Neural cell (in vitro differentiated cells): Measurements from ENCODE around the gene SLCO2A1. TPM values are rescaled to one million over a fixed set of nuclear protein-coding genes. Genes with fewer than 3 reads are reported as not detected.

Experiments used
- H2AFZ ChIP-seq: fragments of 200-600, 300-800 bp; sonication (generic), shearing (Covaris generic); 2 replicates; pipeline ENCODE4 v1.6.0; 2014; ENCODE audit warnings: low read depth, mild to moderate bottlenecking, antibody characterized with exemption, low read length, moderate library complexity
- H3F3A ChIP-seq: fragments of 200-600 bp; shearing (Covaris generic); 2 replicates; pipeline ENCODE4 v1.6.1; 2016; ENCODE audit warnings: mild to moderate bottlenecking, moderate library complexity, mixed read lengths, antibody characterized with exemption, low read length; ENCODE audit not compliant: insufficient read depth, poor library complexity, severe bottlenecking
- H3K27ac ChIP-seq: fragments of 200-600, 300-800 bp; sonication (generic), shearing (Covaris generic); 2 replicates; pipeline ENCODE4 v1.5.1; 2014; ENCODE audit warnings: mild to moderate bottlenecking, low read length, moderate library complexity
- H3K27me3 ChIP-seq: fragments of 300-800, 200-600 bp; sonication (generic), shearing (Covaris generic); 2 replicates; pipeline ENCODE4 v1.6.0; 2014; ENCODE audit warnings: mild to moderate bottlenecking, low read depth, low read length, moderate library complexity; ENCODE audit not compliant: insufficient read depth
- H3K36me3 ChIP-seq: fragments of 300-800, 200-600 bp; sonication (generic), shearing (Covaris generic); 2 replicates; pipeline ENCODE4 v1.5.1; 2014; ENCODE audit warnings: mild to moderate bottlenecking, antibody characterized with exemption, low read length, moderate library complexity; ENCODE audit not compliant: insufficient read depth
- H3K4me2 ChIP-seq: fragments of 300-800, 200-600 bp; sonication (generic), shearing (Covaris generic); 2 replicates; pipeline ENCODE4 v1.6.0; 2014; ENCODE audit warnings: mild to moderate bottlenecking, low read length
- H3K4me3 ChIP-seq: fragments of 300-800, 200-600 bp; sonication (generic), shearing (Covaris generic); 2 replicates; pipeline ENCODE4 v1.5.1; 2014; ENCODE audit warnings: mild to moderate bottlenecking, low read length, moderate library complexity
- H3K79me2 ChIP-seq: fragments of 200-600 bp; shearing (Covaris generic); replicated peaks from 2 replicates; pipeline ENCODE4 v1.6.0; 2014; ENCODE audit warnings: mild to moderate bottlenecking, low read length, moderate library complexity; ENCODE audit not compliant: insufficient read depth
- H3K9ac ChIP-seq: fragments of 300-800, 200-600 bp; sonication (generic), shearing (Covaris generic); 2 replicates; pipeline ENCODE4 v1.6.1; 2016; ENCODE audit warnings: mild to moderate bottlenecking, low read length, mixed read lengths
- H3K9me2 ChIP-seq: fragments of 200-600 bp; shearing (Covaris generic); 2 replicates; pipeline ENCODE4 v1.6.1; 2016; ENCODE audit warnings: mild to moderate bottlenecking, low read length, mixed read lengths; ENCODE audit not compliant: insufficient read depth
- H3K9me3 ChIP-seq: fragments of 200-600, 300-800 bp; sonication (generic), shearing (Covaris generic); 2 replicates; pipeline ENCODE4 v1.6.1; 2016; ENCODE audit warnings: mild to moderate bottlenecking, mixed run types, low read length, moderate library complexity, mixed read lengths
- H4K20me1 ChIP-seq: fragments of 200-600 bp; shearing (Covaris generic); 2 replicates; pipeline ENCODE4 v1.6.1; 2016; ENCODE audit warnings: mild to moderate bottlenecking, mixed run types; ENCODE audit not compliant: insufficient read depth
- CTCF ChIP-seq: fragments of 450-650 bp; IDR thresholded peaks from 2 replicates; pipeline ENCODE4 v1.5.1; 2014; ENCODE audit warnings: antibody characterized with exemption, mild to moderate bottlenecking, moderate library complexity; ENCODE audit not compliant: poor library complexity, severe bottlenecking
- EP300 ChIP-seq: fragments of 450-650 bp; conservative IDR thresholded peaks from 2 replicates; pipeline ENCODE4 v1.6.1; 2014; ENCODE audit warnings: antibody characterized with exemption, mild to moderate bottlenecking, moderate library complexity; ENCODE audit not compliant: poor library complexity, severe bottlenecking
- EZH2 ChIP-seq: fragments of 200-600, 300-800 bp; shearing (Covaris generic), sonication (generic); IDR thresholded peaks from 2 replicates; pipeline ENCODE4 v1.6.1; 2014; ENCODE audit warnings: antibody characterized with exemption, low read length, borderline replicate concordance, mild to moderate bottlenecking; ENCODE audit not compliant: insufficient read depth, poor library complexity, severe bottlenecking
- MXI1 ChIP-seq: fragments of 450-650 bp; conservative IDR thresholded peaks from 2 replicates; pipeline ENCODE4 v1.6.1; 2014; ENCODE audit warnings: antibody characterized with exemption, mild to moderate bottlenecking; ENCODE audit not compliant: poor library complexity, severe bottlenecking
- POLR2AphosphoS5 ChIP-seq: IDR thresholded peaks from 2 replicates; pipeline ENCODE4 v1.6.1; 2012
- RAD21 ChIP-seq: fragments of 450-650 bp; conservative IDR thresholded peaks from 2 replicates; pipeline ENCODE4 v1.6.1; 2014; ENCODE audit warnings: antibody characterized with exemption, mild to moderate bottlenecking, moderate library complexity
- SMC3 ChIP-seq: fragments of 450-650 bp; conservative IDR thresholded peaks from 2 replicates; pipeline ENCODE4 v1.6.1; 2014; ENCODE audit warnings: antibody characterized with exemption, mild to moderate bottlenecking, moderate library complexity; ENCODE audit not compliant: poor library complexity
- TAF1 ChIP-seq: IDR thresholded peaks from 2 replicates; pipeline ENCODE4 v1.6.1; 2012; ENCODE audit warnings: low read depth
- polyA plus RNA-seq: library from polyadenylated mRNA; depleted of rRNA; stranded (reverse); fragments of >200 nt; gene quantifications from 2 replicates; pipeline ENCODE4 v1.2.3, GENCODE V29; 2014
- TF ChIP-seq, protein P1 (sequence below): IDR thresholded peaks from 2 replicates; pipeline ENCODE4 v1.6.1; 2012; ENCODE audit warnings: borderline replicate concordance

SLCO2A1 gene
- polyA plus RNA-seq, 1 donor from 2014 or later: not detected

DNA sequence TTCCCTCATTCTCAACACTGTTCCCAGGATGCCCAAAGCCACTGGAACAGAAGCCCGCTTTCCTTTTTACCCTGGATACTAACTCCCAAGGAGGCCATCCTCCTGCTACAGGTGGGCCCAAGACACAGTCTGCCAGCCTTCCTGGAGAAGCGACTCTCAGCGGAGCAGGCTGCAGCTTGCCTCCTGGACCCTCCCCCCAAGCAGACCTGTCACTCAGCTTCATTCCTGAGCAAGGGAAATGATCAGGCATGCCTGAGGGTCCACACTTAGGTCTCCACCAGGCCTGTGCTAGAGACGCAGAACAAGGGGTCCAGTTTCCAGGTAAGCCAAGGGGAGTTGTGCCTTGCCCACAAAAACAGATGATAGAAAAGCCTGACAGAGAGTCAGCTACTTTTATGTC is 62.8 kb downstream of the SLCO2A1 start:
- no peak overlapping the region for H3K27ac ChIP-seq
- no peaks in the 10 kb centered on the region for H3K36me3 ChIP-seq
- H3K27me3 ChIP-seq: no peaks in the 10 kb centered on the region
- no peaks in the 10 kb centered on the region for H3K79me2 ChIP-seq
- no peaks in the 10 kb centered on the region for H3F3A ChIP-seq
- H3K4me3 ChIP-seq: no peak overlapping the region
- no peaks in the 10 kb centered on the region for H3K9me3 ChIP-seq
- no peak overlapping the region for H3K4me2 ChIP-seq
- no peaks in the 10 kb centered on the region for H3K9me2 ChIP-seq
- no peaks in the 10 kb centered on the region for H4K20me1 ChIP-seq
- TF ChIP-seq CTCF (no peak), SMC3 (no peak), POLR2AphosphoS5 (no peak), MXI1 (no peak), TAF1 (no peak), RAD21 (no peak), EZH2 (no peak), EP300 (no peak)
- TF ChIP-seq, protein P1, sequence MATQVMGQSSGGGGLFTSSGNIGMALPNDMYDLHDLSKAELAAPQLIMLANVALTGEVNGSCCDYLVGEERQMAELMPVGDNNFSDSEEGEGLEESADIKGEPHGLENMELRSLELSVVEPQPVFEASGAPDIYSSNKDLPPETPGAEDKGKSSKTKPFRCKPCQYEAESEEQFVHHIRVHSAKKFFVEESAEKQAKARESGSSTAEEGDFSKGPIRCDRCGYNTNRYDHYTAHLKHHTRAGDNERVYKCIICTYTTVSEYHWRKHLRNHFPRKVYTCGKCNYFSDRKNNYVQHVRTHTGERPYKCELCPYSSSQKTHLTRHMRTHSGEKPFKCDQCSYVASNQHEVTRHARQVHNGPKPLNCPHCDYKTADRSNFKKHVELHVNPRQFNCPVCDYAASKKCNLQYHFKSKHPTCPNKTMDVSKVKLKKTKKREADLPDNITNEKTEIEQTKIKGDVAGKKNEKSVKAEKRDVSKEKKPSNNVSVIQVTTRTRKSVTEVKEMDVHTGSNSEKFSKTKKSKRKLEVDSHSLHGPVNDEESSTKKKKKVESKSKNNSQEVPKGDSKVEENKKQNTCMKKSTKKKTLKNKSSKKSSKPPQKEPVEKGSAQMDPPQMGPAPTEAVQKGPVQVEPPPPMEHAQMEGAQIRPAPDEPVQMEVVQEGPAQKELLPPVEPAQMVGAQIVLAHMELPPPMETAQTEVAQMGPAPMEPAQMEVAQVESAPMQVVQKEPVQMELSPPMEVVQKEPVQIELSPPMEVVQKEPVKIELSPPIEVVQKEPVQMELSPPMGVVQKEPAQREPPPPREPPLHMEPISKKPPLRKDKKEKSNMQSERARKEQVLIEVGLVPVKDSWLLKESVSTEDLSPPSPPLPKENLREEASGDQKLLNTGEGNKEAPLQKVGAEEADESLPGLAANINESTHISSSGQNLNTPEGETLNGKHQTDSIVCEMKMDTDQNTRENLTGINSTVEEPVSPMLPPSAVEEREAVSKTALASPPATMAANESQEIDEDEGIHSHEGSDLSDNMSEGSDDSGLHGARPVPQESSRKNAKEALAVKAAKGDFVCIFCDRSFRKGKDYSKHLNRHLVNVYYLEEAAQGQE: no peak
- no peak overlapping the region for H3K9ac ChIP-seq
- H2AFZ ChIP-seq: no peak overlapping the region

DNA sequence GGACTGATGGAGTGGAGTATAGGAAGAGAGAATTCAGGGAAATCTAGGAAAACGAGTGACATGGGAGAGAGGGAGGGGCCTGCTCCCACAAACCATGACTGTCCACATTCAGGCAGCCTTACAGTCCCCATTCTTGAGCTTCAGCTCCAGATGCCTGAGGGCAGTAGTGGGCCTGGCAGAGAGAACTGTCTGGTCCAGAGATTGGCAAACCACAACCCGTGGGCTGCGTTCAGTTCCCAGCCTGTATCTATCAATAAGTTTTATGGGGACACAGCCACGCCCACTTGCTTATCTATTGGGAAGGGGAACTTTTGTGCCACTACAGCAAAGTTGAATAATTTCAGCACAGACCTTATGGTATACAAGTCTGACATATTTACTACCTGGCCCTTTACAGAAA is 63.8 kb downstream of the SLCO2A1 start:
- Histone ChIP-seq H3K9me2 (no peaks in the 10 kb centered on the region), H3F3A (no peaks in the 10 kb centered on the region), H3K27ac (no peak overlapping the region), H2AFZ (no peak overlapping the region), H4K20me1 (no peaks in the 10 kb centered on the region), H3K4me3 (no peak overlapping the region), H3K79me2 (no peaks in the 10 kb centered on the region), H3K36me3 (no peaks in the 10 kb centered on the region), H3K4me2 (no peak overlapping the region), H3K27me3 (no peaks in the 10 kb centered on the region), H3K9ac (no peak overlapping the region), H3K9me3 (no peaks in the 10 kb centered on the region)
- no peak for TF ChIP-seq POLR2AphosphoS5
- no peak for TF ChIP-seq CTCF
- no peak for TF ChIP-seq TAF1
- no peak for TF ChIP-seq EP300
- no peak for TF ChIP-seq EZH2
- no peak for TF ChIP-seq SMC3
- TF ChIP-seq, protein P1: no peak
- no peak for TF ChIP-seq MXI1
- no peak for TF ChIP-seq RAD21
